Measurements from ENCODE around the gene SHLD2. TPM values are rescaled to one million over a fixed set of nuclear protein-coding genes. Genes with fewer than 3 reads are reported as not detected.

The SHLD2 gene
- total and polyA plus RNA-seq, 2 of the 4 experiments (the other 2 are of a cell fraction) = 10.6 to 19.9 TPM

DNA sequence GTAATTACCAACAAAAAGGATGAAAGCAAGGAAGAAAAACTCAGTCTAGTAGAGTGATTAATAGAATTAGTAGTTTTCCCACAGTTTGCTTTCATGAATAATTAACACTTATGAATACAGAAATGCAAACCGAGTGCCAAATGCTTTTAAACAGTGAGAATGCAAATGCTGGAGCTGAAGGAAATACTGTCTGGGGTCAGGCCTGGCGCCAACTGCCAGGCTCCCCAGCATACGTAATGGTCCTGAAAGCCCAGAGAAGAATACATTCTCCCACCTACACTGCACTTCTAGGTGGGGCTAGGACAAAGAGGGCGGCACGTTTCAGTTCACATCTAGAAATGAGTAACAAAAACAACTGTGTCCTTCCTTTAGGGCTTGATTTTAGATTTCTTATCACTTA is 30.4 kb upstream of the SHLD2 start:
- no TSS peak for BruUV-seq (replicated peaks)
- CTCF ChIA-PET = no interaction called here

More for the DNA sequence above, 30.4 kb upstream of the SHLD2 start:
- H2BK5ac ChIP-seq (ENCODE audit: low read depth, low read length, poor library complexity, severe bottlenecking) = no peak overlapping the region
- peaks cover 37% of the 10 kb centered on the region for H3K36me3 ChIP-seq (ENCODE audit: control insufficient read depth, insufficient read depth, low read length)
- intact Hi-C loops (cut with micrococcal nuclease) (no loop called here), dilution Hi-C loops (cut with HindIII; ENCODE audit: low sequenced_read_pairs, unreplicated experiment) (no loop called here), in situ Hi-C loops (cut with MboI; ENCODE audit: low sequenced_read_pairs) (no loop called here)
- H3K23ac ChIP-seq (ENCODE audit: low read depth, low read length) = no peak overlapping the region
- H3K14ac ChIP-seq (replicated peaks; ENCODE audit: low read depth, low read length) = no peak overlapping the region
- no peak overlapping the region for H3K27ac ChIP-seq (ENCODE audit: insufficient read depth, low read length)
- H4K5ac ChIP-seq (ENCODE audit: low read depth, low read length) = no peak overlapping the region
- no peaks in the 10 kb centered on the region for H3K9me1 ChIP-seq (ENCODE audit: insufficient read depth, low read length)
- H3K4me1 ChIP-seq (ENCODE audit: control insufficient read depth, insufficient read depth, low read length) = no peaks in the 10 kb centered on the region
- no peak overlapping the region for H2AK5ac ChIP-seq (ENCODE audit: low read depth, low read length)
- H4K20me1 ChIP-seq (ENCODE audit: insufficient read depth, low read length) = no peaks in the 10 kb centered on the region
- H3K9ac ChIP-seq (ENCODE audit: low read depth, low read length) = no peak overlapping the region
- H3K4ac ChIP-seq (ENCODE audit: low read depth, low read length) = no peak overlapping the region
- H3K4me2 ChIP-seq (ENCODE audit: low read depth, low read length) = no peak overlapping the region
- DNase-seq = no peak
- no peak overlapping the region for H2BK15ac ChIP-seq (ENCODE audit: low read depth, low read length)
- H2AFZ ChIP-seq (replicated peaks; ENCODE audit: low read length, poor library complexity) = no peak overlapping the region
- no peak overlapping the region for H2AK9ac ChIP-seq (replicated peaks; ENCODE audit: low read depth, low read length, poor library complexity)
- no peak for TF ChIP-seq RAD21 (IDR thresholded peaks at IDR 0.05; ENCODE audit: low read length)
- no peak overlapping the region for H3K4me3 ChIP-seq (ENCODE audit: insufficient read depth, low read depth, low read length)
- no peak overlapping the region for H4K8ac ChIP-seq (ENCODE audit: low read depth in 2 of 2, low read length in 2 of 2)
- no peak for ATAC-seq (ENCODE audit: low read depth)
- no peaks in the 10 kb centered on the region for H3K27me3 ChIP-seq (ENCODE audit: control insufficient read depth, insufficient read depth, low read length)
- H2BK120ac ChIP-seq (ENCODE audit: low read depth, low read length) = no peak overlapping the region
- no peak overlapping the region for H3K56ac ChIP-seq (ENCODE audit: extremely low read depth, insufficient read depth, low read length)
- POLR2A ChIA-PET (ENCODE audit: unreplicated experiment) = no interaction called here
- no peak overlapping the region for H4K91ac ChIP-seq (ENCODE audit: insufficient read depth, low read depth, low read length)
- 0 out of 4 replicates have a peak, but pooled peaks cover 0 to 3% of the 10 kb centered on the region in 2 experiments for H3K79me1 ChIP-seq (ENCODE audit: low read depth in 1 of 2, low read length in 2 of 2)
- WGBS, 2 experiments (ENCODE audit: extremely low coverage in 2 of 2, insufficient read length in 1 of 2) = no CpG with 5 or more reads among the region's 5 CpGs
- H3K18ac ChIP-seq (ENCODE audit: low read depth, low read length) = no peak overlapping the region
- no peak overlapping the region for H2BK20ac ChIP-seq (ENCODE audit: low read depth, low read length)
- no peaks in the 10 kb centered on the region for H3K9me3 ChIP-seq (ENCODE audit: control insufficient read depth, insufficient read depth, low read length)
